UCSD-AML1 (cell line): ENCODE data around the gene CHRNA4.

Experiments used
- DNase-seq: peaks from one replicate; lab custom pipeline; 2025; ENCODE audit not compliant: unreplicated experiment; lab: John Stamatoyannopoulos, UW

Gene CHRNA4

DNA sequence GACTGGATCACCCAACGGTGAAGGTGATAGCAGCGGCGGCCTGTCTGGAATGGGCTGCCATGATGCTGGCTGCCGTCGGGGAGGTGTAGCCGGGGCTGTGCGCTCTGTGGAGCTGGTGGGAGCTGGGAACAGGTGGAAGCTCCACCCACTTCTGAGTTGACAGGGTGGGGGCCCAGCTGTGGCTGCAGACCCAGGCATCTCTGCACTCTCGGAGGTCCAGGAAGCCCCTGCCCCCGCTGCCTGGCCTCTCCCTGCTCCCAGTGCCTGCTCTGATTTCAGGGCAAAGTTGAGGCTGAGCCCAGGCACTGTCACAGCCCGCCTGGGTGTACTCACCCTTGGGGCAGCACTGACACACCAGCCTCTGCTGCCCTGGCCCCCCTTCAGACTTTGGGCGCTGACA, 18.1 kb upstream of the CHRNA4 start:
- no peak for DNase-seq

GRCh38 chr20:63378626-63379025, 17.5 kb upstream of the CHRNA4 start:
- DNase-seq: no peak

- DNase-seq: no peak
Observed at GRCh38 chr20:63377951-63378381, 16.8 kb upstream of the CHRNA4 start.

GRCh38 chr20:63377256-63377941, 16.2 kb upstream of the CHRNA4 start:
- no peak for DNase-seq

DNA sequence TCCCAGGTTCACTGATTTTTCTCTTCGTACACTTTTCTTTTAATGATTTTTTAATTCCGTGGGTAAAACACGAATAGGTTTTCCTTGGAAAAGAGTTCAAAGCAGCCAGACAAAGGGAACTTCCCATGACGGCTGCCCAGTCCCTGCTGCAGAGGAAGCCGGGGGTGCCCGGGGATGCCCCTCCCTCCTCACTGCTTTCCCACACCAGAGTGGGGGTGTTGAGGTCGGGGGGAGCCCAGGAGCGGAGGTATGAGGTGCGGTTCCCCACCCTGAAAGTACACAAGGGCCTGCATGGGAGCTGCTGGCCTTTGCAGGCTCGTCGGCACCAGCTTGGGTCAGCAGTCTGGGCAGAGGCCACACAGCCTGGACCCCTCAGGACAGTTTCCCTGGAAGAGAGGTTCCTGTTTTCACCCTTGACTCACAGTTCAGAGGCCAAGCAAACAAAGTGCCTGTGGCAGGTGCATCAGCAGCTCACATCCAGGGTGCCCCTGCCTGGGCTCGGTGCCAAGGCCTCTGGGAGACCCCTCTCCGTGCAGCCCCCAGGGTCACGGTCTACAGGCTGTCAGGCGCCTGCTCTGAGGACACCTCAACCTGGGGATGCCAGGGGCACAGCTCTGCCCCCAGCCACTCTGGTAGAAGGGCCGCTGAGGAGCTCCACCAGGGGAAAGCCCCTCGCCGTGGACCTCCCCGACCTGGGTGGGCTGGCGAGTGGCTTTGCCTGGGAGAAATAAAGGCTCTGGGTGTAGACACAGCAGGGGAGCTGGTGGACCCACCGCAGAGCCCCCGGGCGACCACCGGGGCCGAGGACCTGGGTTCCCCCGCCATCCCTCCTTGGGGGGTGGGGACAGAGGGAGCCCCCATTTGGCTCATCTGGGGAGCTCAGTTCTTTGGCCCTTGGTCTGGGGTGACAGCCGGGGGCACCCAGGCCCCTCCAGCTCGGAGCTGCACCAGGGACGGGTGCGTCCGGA, 15.4 kb upstream of the CHRNA4 start:
- DNase-seq: no peak

DNA sequence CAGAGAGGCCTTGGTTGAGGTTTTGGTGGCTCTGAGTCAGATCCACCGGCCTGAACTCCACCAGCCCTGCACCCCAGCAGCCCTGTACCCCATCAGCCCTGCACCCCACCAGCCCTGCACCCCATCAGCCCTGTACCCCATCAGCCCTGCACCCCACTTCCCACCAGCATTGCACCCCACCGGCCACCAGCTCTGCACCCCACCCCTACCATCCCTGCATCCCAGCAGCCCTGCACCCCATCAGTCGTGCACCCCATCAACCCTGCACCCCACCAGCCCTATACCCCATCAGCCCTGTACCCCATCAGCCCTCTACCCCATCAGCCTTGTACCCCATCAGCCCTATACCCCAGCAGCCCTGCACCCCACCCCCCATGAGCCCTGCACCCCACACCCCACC, 14.3 kb upstream of the CHRNA4 start:
- no peak for DNase-seq

- no peak for DNase-seq
Observed at GRCh38 chr20:63374504-63374903, 13.4 kb upstream of the CHRNA4 start.

- no peak for DNase-seq
Observed at GRCh38 chr20:63373996-63374395, 12.8 kb upstream of the CHRNA4 start.

DNA sequence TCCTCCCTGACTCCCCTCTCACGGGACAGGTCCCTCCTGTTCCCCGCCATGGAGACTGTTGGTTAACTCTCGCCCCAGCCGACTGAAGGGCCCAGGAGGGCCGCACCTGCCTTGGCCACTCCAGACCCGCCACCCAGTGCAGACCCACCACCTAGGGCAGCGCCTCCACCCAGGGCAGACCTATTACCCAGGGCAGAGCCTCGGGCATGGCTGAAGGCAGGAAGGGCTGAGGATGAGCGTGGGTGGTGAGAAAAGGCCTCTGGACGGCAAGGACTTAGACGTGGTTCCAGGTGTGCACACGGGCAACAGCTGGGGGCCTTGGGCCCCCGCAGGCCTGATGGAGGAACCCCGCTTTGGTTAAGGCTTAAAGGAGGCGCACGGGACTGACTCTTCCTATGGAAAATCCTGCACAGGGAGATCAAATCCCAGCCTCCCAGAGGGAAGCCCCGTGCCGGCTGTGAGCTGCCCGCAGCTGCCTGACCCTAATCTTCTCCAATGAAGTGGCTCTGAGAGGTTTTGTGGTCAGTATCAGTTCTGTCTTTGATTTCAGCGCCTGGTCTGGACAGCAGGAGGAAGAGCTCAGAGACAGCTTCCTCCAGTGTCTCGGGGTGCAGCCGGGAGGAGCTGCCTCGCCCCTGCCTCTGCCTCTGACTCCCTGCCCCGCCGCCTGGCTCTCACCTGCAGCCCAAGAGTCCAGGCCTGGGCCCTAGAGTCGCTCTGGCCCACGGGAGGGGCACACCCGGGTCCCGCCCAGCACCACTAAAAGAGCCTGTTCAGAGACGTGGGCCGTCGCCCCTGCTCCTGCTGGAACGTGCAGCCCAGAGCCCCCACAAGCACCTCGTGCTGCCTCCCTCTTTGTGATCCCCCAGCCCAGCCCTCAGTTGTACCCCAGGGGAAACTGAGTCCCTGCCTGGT, 12.1 kb upstream of the CHRNA4 start:
- DNase-seq: no peak

- no peak for DNase-seq
Observed at GRCh38 chr20:63371291-63371865, 10.2 kb upstream of the CHRNA4 start.

DNA sequence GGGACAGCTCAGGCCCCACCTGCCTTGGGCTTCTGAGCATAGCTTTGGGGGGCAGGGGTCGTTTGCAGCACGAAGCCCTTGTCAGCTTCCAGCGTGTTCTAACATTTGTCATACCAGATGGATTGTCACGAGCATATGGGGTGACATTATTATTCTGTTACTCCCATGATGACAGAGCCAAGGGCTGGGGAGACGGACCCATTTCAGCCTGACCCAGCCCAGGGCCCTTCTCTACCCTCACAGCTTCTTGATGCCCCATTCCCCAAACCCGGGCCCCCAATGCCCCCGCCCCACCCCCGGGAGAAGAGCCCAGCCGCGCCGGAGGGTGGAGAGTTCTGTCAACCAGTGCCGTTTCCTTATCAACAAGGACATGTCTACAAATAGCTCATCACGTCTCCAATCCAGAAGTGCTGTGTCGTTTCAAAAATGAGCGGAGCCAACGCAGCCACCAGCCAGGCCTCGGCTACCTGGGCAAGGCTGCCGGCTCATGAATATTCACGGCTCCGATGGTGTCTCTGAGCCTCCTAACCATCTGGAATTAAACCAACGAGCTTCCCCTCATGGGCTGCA, 9.6 kb upstream of the CHRNA4 start:
- no peak for DNase-seq

GRCh38 chr20:63369724-63370617, 8.8 kb upstream of the CHRNA4 start:
- no peak for DNase-seq

DNA sequence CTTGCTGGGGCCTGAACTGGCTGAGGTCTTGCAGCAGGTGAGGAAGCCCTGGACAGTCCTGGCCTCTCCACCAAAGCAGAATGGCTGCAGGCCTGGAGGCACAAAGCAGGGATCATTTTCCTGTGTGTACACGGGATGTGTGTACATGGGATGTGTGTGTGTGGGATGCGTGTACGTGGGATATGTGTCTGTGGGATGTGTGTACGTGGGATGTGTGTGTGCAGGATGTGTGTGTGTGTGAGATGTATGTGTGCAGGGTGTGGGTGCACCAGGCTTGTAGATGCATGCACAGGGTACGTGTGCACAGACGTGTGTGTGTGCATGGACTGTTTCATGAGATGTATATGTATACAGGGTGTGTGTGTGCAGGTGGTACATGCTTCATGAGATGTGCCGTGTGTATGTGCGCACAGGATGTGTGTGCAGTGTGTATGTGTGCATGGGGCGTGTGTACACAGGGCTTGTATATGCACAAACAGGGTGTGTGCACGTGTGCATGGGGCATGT, 7.9 kb upstream of the CHRNA4 start:
- DNase-seq: no peak

GRCh38 chr20:63368151-63368550, 7.0 kb upstream of the CHRNA4 start:
- DNase-seq: no peak

DNA sequence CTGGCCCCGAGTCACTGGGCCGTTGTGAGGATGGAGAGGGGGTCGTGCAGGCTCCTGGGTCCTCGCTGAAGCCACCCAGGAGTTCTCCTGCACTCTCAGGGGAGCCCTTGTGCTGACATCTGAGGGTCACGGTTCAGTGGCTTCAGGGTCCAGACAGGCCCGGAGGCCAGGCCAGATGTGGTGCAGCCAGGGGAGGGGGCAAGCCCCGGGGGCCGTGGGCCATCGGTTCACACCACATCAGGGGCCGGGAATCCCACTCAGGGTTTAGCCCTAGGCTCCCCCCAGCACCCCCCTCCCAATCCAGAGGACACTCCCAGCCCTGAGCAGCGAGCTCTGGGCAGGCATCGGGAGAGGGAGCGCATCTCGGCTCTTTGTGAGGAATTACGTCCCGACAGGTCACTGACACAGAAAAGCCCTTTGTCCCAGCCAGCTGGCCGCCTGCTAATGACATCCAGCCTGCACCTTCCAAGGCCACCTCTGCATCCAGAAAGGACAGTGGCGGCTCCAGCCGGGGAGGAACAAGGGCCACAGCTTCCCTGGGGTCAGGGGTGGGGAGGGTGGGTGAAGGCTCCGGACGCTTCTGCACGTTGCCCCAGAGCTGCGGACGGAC, 6.4 kb upstream of the CHRNA4 start:
- DNase-seq: no peak

DNA sequence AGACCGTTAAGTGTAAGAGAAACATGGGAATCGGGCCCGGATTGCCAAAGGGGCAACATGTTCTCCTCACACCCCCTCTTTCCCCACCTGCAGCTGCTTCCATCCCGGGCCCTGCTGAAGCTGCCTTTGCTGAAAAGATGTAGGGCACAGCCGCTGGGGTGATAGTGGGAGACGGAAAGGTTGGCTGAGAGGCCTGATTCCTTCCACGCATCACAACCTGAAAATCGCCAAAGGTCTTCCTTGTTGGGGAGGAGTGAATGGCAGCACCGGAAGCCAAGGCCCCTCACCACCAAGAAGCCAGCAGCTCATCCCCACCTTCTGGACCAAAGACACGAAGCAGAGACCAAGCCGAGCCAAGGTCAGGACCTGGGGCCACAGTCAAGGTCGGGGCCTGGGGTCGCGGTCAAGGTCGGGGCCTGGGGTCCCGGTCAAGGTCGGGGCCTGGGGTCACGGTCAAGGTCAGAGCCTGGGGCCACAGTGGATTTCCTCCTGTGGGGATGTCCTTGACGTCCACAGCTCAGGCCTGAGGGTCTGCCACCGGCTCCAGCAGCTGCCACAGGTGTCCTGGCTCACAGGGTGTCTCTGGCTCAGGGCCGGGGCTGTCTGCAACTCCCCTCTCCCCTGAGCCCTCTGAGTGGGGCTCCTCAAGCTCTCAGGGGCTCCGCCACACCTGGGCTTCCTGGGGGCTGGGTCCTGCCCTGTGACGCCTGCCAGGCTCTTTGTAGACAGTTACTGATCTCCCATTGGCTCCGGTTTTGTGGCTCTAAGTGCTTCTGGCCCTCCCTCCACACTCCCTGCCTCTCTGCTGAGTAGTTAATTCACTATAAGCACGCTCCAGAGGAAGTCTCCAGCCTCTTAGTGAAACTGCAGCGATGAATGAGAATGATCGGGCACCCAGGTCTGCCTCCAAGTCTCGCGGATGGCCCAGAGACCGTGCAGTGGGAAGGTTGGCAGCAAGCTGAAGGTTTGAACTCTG, 5.5 kb upstream of the CHRNA4 start:
- no peak for DNase-seq

DNA sequence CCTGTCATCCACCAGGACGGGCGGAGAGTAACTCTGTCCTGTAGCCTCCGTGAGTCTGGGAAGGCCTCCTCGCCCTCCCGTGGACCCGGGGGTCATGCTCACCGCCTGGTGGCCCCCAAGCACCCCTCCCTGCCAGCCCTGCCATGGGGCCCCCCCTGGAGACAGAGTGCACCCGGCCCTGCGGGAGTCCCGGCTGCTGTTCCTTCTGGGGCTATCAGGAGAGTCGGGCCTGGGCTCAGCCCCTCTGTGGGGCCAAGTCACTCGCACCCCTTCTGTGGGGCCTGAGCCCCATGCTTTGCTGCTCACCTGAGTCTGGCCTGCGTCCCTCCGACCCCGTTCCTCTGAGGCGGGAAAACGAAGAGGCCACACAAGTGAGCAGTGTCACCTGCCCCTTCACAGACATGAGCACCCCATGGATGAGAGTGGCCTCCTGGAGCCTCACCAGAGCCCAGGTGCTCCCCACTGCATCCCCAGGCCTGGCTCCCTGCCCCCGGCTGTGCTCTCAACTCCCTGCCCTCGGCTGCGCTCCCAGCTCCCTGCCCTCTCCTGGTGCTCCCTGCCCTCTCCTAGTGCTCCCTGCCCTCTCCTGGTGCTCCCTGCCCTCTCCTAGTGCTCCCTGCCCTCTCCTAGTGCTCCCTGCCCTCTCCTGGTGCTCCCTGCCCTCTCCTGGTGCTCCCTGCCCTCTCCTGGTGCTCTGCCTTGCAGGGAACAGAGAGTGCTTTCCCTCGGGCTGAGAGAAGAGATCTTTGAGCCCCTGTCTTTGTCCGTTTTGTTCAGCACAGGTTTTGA, 4.6 kb upstream of the CHRNA4 start:
- no peak for DNase-seq
